ENCODE results near the gene TAF7.
"Not testable (repeated sequence)": the region's sequence is repeated elsewhere in the genome, so short reads cannot be mapped to it uniquely, and the experiment has no call there.

Gene TAF7

GRCh38 chr5:141338538-141339306 lies 18.1 kb upstream of the TAF7 start, which contains the start of gene PCDHGA2:
Gene PCDHGA2 (plus strand): TSS chr5:141338760.
- peak; percentile 32 for DNase-seq

GRCh38 chr5:141332571-141332970 lies 12.0 kb upstream of the TAF7 start:
- not testable (repeated sequence) for DNase-seq

- DNase-seq, result peak; percentile 51
Observed at GRCh38 chr5:141330299-141331080, 9.9 kb upstream of the TAF7 start, which contains the start of gene PCDHGA1. Gene PCDHGA1 (plus strand): TSS chr5:141330514.

- DNase-seq, result no peak
Observed at GRCh38 chr5:141328231-141328630, 7.6 kb upstream of the TAF7 start.

- DNase-seq, result peak; percentile 78
Observed at GRCh38 chr5:141326088-141326854, 5.7 kb upstream of the TAF7 start.

GRCh38 chr5:141322261-141322660 lies 1.7 kb upstream of the TAF7 start:
- DNase-seq, result no peak

- no peak for DNase-seq
Observed at GRCh38 chr5:141319699-141320098, 885 bp downstream of the TAF7 start.

- DNase-seq, result no peak
Observed at GRCh38 chr5:141319202-141319601, 1.4 kb downstream of the TAF7 start.

GRCh38 chr5:141316963-141317362 lies 3.6 kb downstream of the TAF7 start:
- not testable (repeated sequence) for DNase-seq

- DNase-seq, result no peak
Observed at GRCh38 chr5:141313711-141314110, 6.9 kb downstream of the TAF7 start.

- no peak for DNase-seq
Observed at GRCh38 chr5:141306630-141307029, 14.0 kb downstream of the TAF7 start.

GRCh38 chr5:141303756-141304155 lies 16.8 kb downstream of the TAF7 start, which contains the start of gene SLC25A2:
Gene SLC25A2 (minus strand): TSS chr5:141304049. CDS start chr5:141303865, 184 bp downstream.
- DNase-seq, result no peak

- DNase-seq, result no peak
Observed at GRCh38 chr5:141298376-141298775, 22.2 kb downstream of the TAF7 start.

GRCh38 chr5:141272906-141273305 lies 47.7 kb downstream of the TAF7 start:
- DNase-seq, result no peak

- no peak for DNase-seq
Observed at GRCh38 chr5:141269195-141269594, 51.4 kb downstream of the TAF7 start.
